ENCODE data around the gene COL8A2. TPM values are rescaled to one million over a fixed set of nuclear protein-coding genes. Genes with fewer than 3 reads are reported as not detected.

Gene COL8A2
- total RNA-seq, 2 donors from 2014 or later, result 0.08 TPM; not detected in 1

DNA sequence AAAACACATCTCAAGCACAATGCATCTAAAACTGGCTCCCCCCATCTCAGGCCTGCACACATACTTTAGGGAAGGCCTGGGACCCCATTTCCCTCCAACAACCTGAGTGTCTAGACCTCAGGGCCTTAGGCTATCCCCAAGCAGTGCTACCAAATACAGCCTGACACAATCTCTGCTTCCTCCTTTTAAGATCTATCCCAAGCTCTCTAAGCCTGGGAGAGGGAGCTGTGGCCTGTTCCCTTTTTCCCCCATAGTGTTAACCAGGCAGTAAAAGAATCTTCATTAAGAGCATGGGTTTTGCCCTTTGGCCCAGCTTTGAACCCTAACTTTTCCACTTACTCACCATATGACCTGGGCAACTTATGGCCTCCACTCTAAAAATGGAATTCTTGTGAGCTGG lies 10.8 kb upstream of the COL8A2 start:
- Mint-ChIP-seq H3K27me3 (no peaks in the 10 kb centered on the region), H3K4me1 (peaks cover 14% of the 10 kb centered on the region), H3K4me3 (no peak overlapping the region), H3K27ac (peak overlapping the region; percentile 72), H3K36me3 (ENCODE audit: low read depth) (peaks cover 46% of the 10 kb centered on the region), H3K9me3 (no peaks in the 10 kb centered on the region)
- no peak for ATAC-seq (replicated peaks)

DNA sequence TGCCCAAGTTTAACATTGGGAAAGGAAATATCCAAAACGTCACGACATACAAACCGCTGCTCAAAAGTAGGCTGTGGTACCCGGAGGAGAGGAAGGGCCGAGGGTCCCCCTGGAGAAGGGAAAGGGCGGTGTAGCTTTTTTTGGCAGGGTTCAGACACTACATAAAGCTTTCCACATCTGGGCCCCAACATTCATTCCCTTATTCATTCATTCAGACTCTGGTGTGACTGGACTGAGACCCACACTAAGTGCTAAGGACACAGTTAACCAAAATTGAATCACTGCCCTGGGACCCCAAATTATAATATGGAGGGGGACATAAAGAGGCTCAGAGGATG lies 10.3 kb upstream of the COL8A2 start:
- ATAC-seq (replicated peaks), result no peak
- H3K4me3 Mint-ChIP-seq, result no peak overlapping the region
- H3K4me1 Mint-ChIP-seq, result peaks cover 10% of the 10 kb centered on the region
- H3K27me3 Mint-ChIP-seq, result no peaks in the 10 kb centered on the region
- no peaks in the 10 kb centered on the region for H3K9me3 Mint-ChIP-seq
- H3K27ac Mint-ChIP-seq, result peak overlapping the region; percentile 72
- peaks cover 43% of the 10 kb centered on the region for H3K36me3 Mint-ChIP-seq (ENCODE audit: low read depth)

DNA sequence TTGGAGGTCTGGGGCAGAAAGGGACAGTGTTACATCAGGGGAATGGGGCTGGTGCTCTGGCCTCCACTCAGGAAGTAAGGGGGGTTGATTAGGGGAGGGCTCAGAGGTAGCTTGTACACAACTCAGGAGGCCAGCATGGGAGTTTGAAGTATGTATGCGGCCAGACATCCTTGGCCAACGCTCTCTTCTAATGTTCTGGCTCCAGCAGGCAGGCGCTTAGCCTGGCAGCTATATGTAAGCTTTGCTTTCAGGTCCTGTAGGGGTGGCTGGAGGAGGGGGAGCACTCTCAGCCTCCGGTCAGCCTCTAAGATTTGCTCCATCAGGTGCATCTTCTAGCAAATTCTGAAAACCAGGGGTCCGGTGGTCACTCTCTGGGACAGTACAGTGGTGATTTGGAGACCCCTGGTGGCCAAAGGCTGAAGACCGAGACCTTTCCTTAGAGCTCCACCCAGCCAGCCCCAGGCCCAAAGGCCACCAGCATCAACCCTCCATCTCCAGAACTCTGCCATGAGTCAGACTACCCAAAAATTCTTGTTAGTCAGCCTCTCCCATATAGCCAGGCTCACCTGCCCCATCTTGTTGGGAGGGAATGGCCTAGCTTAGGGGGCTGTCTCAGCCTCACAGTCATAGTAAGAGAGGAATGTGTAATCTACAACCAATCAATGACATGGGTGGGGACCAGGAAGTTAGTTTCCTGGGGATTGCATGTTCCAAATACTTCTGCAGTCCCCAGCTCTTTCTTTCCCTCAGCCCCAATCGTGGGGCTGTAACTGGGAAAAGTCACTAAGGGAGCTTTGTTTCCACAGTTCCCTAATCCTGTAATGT lies 9.7 kb upstream of the COL8A2 start:
- Mint-ChIP-seq H3K4me1 (peaks cover 4% of the 10 kb centered on the region), H3K27ac (peak overlapping the region; percentile 72), H3K27me3 (no peaks in the 10 kb centered on the region), H3K4me3 (no peak overlapping the region), H3K36me3 (ENCODE audit: low read depth) (peaks cover 37% of the 10 kb centered on the region), H3K9me3 (no peaks in the 10 kb centered on the region)
- ATAC-seq (replicated peaks), result peak; percentile 76

DNA sequence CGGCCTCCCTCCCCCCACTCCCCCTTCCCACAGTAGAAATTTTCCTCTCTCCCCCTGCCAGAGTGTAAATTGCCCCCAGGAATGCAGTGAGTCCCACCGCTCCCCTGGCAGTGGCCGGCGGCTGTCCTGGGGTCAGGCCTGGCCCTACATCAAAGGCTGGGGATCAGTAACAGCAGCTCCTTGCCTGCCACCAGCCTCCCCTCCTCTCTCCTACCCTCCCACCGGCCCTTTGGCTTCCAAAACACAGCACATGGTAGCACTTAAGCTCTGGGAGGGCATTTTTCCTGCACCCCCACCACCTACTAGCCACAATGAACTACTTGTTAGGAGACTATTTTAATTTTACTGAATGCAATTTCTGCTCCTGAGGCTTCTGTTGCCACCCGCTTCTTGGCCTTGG lies 9.0 kb upstream of the COL8A2 start:
- Mint-ChIP-seq H3K36me3 (ENCODE audit: low read depth) (peaks cover 30% of the 10 kb centered on the region), H3K4me3 (no peak overlapping the region), H3K27me3 (no peaks in the 10 kb centered on the region), H3K27ac (peak overlapping the region; percentile 72), H3K4me1 (no peaks in the 10 kb centered on the region), H3K9me3 (no peaks in the 10 kb centered on the region)
- no peak for ATAC-seq (replicated peaks)

DNA sequence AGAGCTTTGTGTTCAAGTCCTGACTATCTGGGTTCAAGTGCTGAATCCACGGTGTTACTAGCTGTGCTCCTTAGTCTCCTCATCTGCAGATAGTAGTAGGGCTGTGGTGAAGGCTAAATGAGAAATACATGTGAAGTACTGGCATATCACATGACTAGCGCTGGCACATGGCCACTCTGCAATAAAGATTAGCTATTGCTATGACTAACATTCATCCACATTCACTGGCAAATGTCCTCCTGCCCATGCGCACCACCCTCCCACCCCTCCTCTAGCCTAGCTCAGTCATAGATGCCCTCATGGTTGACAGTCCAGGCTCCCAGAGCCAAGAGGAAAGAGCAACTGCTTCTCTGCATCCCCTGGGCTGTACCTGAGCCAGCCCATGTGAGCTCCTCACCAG lies 8.5 kb upstream of the COL8A2 start:
- peaks cover 26% of the 10 kb centered on the region for H3K36me3 Mint-ChIP-seq (ENCODE audit: low read depth)
- H3K27me3 Mint-ChIP-seq, result no peaks in the 10 kb centered on the region
- ATAC-seq (replicated peaks), result no peak
- no peaks in the 10 kb centered on the region for H3K9me3 Mint-ChIP-seq
- no peak overlapping the region for H3K4me3 Mint-ChIP-seq
- H3K4me1 Mint-ChIP-seq, result no peaks in the 10 kb centered on the region
- H3K27ac Mint-ChIP-seq, result no peak overlapping the region

DNA sequence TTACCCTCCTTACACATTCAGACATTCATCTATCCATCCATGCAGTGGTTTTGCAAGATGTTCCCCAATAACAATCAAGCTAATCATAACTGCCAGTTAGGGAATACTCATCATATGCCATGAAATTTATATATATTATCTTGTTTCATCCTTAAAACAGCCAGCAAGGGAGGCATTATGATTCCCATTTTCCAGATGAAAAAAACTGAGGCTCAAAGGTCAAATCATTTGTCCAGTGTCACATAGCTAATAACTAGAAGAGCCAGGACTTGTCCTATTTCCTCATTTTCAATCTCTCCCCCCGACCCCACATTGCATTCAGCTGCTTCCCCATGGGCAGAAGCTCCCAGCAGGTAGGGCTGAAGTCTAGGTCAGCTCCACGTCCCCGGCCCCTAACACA lies 7.0 kb upstream of the COL8A2 start:
- H3K27ac Mint-ChIP-seq, result no peak overlapping the region
- no peak overlapping the region for H3K4me3 Mint-ChIP-seq
- H3K27me3 Mint-ChIP-seq, result no peaks in the 10 kb centered on the region
- no peaks in the 10 kb centered on the region for H3K4me1 Mint-ChIP-seq
- no peaks in the 10 kb centered on the region for H3K9me3 Mint-ChIP-seq
- H3K36me3 Mint-ChIP-seq (ENCODE audit: low read depth), result peaks cover 11% of the 10 kb centered on the region
- ATAC-seq (replicated peaks), result no peak

DNA sequence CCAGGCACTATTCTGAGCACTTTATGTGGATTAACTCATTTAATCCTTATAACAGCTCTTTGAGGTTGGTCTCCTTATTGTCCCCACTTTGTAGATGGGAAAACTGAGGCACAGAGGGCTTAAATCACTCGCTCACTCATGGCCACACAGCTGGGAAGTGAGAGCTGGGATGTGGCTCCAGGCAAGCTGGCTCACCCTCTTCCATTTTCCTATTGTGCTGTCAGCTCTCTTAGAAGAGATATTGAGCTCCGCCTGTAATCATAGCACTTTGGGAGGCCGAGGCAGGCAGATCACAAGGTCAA lies 3.8 kb upstream of the COL8A2 start:
- no peak overlapping the region for H3K27ac Mint-ChIP-seq
- peaks cover 19% of the 10 kb centered on the region for H3K27me3 Mint-ChIP-seq
- ATAC-seq (replicated peaks), result no peak
- H3K9me3 Mint-ChIP-seq, result no peaks in the 10 kb centered on the region
- H3K4me3 Mint-ChIP-seq, result no peak overlapping the region
- H3K36me3 Mint-ChIP-seq (ENCODE audit: low read depth), result no peaks in the 10 kb centered on the region
- H3K4me1 Mint-ChIP-seq, result peaks cover 11% of the 10 kb centered on the region

DNA sequence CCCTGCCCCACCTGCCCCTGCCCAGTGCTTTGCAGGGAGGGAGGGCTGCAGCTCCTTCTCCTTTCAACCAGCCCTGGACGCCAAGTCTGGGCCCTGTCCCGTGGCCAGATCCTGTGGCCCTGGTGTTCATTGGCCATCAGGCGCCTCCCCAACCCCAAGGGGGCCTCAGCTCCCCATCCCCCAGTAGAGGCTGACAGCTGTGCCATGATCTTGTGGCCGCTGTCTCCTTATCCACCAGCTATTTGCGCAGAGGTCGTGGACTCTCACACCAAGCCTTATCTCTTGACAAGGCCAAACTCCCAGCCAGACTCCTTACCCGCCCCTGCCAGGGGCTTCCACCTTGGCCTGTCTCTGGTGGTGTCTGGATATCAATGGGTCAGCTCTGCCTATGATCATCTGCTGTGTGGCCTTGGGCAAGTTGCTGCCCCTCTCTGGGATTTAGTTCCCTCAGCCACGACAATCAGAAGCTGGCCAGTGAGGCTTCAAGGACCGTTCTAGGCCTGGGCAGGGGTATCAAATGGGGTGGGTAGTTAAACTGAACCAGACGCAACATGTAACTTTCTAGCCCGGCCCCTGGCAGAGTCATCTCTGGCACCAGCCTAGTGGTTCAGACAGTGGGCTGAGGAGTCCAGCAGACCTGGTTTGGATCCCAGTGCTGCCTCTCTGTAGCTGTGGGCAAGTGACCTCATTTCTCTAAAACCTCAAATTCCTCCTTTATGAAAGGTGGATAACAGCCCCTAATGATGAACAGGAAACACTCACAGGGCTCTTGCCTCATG lies 3.3 kb upstream of the COL8A2 start:
- ATAC-seq (replicated peaks), result no peak
- Mint-ChIP-seq H3K27ac (no peak overlapping the region), H3K36me3 (ENCODE audit: low read depth) (no peaks in the 10 kb centered on the region), H3K4me3 (no peak overlapping the region), H3K9me3 (no peaks in the 10 kb centered on the region), H3K4me1 (peaks cover 15% of the 10 kb centered on the region), H3K27me3 (peaks cover 23% of the 10 kb centered on the region)

DNA sequence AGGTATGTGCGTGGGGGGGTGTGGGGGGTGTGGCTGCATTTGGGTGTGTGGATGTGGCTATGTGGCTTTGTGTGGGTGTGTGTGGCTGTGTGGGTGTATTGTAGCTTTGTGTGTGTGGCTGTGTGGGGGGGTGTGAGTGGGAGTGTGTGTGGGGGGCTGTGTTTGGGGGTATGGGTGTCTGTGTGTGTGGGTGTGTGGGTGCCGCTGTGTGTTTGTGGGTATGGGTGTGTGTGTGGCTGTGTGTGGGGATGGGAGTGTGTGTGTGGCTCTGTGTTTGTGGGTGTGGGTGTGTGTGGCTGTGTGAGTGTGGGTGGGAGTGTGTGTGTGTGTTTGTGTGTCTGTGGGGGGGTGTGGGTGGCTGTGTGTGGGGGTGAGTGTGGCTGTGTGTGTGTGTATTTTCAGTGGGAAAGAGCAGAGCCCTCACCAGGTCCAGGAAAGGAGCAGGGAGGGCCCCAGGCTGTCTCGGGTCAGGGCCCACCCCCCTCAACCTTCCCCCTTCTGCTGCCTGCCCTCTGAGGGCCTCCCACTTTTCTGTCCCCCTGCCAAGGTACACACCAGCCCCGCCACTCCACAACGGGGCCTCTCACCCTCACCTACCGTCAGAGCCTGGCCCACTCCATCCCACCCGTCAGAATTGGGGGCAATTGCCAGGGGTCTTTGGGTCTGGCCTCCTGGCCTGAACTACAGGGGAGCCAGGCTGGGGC lies 1.9 kb upstream of the COL8A2 start:
- no peak overlapping the region for H3K27ac Mint-ChIP-seq
- peaks cover 22% of the 10 kb centered on the region for H3K4me1 Mint-ChIP-seq
- H3K27me3 Mint-ChIP-seq, result peaks cover 37% of the 10 kb centered on the region
- H3K9me3 Mint-ChIP-seq, result no peaks in the 10 kb centered on the region
- peak overlapping the region; percentile 31 for H3K4me3 Mint-ChIP-seq
- H3K36me3 Mint-ChIP-seq (ENCODE audit: low read depth), result no peaks in the 10 kb centered on the region
- no peak for ATAC-seq (replicated peaks)

DNA sequence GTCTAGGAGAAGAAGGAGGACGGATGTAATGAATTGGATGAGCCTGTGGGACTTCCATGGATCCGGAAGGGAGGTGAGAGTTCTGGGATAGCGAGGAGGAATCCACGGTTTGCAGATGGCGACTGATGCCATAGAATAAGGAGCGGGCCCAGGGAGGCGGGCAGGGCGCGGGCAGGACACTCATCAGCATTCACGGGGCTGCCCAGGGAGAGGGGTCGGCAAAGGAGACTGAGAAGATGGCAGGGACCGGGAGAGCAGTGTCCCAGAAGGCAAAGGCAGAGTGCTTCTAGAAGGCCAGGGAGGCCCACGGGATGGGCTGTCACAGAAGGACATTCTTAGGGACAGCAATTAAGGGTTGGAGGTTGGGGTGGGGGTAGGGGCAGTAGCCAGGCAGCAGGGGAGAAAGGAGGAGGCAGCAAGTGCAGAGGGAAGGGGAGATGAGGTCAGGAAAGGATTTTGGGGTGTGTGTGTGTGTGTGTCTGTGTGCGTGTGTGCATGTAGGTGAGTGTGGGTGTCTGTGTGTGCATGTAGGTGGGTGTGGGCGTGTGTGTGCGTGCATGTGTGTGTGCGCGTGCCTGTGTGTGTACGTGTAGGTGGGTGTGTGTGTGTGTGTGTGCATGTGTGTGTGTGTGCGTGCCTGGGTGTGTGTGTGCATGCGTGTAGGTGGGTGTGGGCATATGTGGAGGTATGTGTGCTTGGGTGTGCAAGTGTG lies 1.1 kb upstream of the COL8A2 start:
- Mint-ChIP-seq H3K27ac (no peak overlapping the region), H3K4me1 (peaks cover 22% of the 10 kb centered on the region)

DNA sequence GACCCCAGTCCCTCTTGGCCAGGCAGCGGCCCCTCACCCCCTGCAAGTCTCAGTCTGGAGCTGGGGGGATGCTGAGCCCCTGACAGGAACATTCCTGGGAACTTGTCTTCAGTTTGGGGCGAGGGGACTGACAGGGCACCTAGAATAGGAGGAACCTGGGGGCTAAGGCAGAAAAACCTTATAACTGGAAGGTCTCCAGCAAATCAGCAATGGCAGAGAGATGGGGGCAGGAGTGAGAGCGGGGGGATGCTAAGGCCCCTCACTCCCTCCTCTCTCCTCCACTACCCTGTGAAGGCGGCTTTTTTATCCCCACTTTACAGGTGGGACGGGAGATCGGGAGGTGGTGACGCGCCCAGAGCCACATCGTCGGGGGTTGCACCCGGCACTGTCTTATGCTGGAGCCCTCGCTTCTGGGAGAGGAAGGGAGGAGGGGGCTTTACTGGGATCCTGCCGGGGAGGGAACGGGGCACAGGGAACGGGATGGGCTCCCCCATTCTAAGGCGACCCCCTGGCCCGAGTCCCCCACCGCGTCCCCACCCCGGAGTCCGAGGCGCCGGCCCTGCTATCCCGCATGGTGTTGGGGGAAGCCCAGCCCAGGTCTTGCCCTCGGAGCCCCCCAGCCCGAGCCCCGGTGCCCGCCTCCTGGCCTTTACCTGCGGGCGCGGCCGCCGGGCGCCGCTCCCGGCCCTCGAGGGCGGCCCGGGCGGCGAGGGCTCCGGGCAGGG lies 456 bp downstream of the COL8A2 start:
- peaks cover 22% of the 10 kb centered on the region for H3K4me1 Mint-ChIP-seq
- H3K27me3 Mint-ChIP-seq, result peaks cover 42% of the 10 kb centered on the region
- H3K4me3 Mint-ChIP-seq, result peak overlapping the region; percentile 51
- H3K36me3 Mint-ChIP-seq (ENCODE audit: low read depth), result no peaks in the 10 kb centered on the region
- no peaks in the 10 kb centered on the region for H3K9me3 Mint-ChIP-seq
- ATAC-seq (replicated peaks), result no peak
- H3K27ac Mint-ChIP-seq, result no peak overlapping the region

More for the DNA sequence above, 1.1 kb upstream of the COL8A2 start:
- Mint-ChIP-seq H3K9me3 (no peaks in the 10 kb centered on the region), H3K27me3 (peaks cover 39% of the 10 kb centered on the region), H3K4me3 (peak overlapping the region; percentile 31), H3K36me3 (ENCODE audit: low read depth) (no peaks in the 10 kb centered on the region)
- no peak for ATAC-seq (replicated peaks)

DNA sequence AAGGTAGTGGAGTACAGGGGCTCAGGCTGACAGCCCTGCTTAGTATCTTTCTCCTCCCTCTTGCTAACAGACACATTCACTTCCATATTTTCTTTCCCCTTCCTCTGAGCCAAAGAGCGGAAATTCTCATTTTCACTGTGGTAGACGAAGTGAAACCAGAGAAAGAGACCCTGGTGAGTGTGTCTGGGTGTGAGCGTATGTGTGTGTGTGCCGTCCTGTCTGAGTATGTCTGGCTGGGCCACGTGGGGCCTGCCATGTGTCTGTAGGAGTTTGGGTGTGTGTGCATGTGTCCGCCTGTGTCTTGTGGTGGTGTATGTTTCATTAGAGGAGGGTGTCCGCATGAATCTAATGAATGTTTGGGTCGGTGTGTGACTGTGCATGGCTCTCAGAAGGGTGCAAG lies 1.7 kb downstream of the COL8A2 start:
- H3K4me3 Mint-ChIP-seq, result no peak overlapping the region
- H3K9me3 Mint-ChIP-seq, result no peaks in the 10 kb centered on the region
- no peak for ATAC-seq (replicated peaks)
- H3K4me1 Mint-ChIP-seq, result peaks cover 22% of the 10 kb centered on the region
- H3K27ac Mint-ChIP-seq, result no peak overlapping the region
- no peaks in the 10 kb centered on the region for H3K36me3 Mint-ChIP-seq (ENCODE audit: low read depth)
- peaks cover 42% of the 10 kb centered on the region for H3K27me3 Mint-ChIP-seq

DNA sequence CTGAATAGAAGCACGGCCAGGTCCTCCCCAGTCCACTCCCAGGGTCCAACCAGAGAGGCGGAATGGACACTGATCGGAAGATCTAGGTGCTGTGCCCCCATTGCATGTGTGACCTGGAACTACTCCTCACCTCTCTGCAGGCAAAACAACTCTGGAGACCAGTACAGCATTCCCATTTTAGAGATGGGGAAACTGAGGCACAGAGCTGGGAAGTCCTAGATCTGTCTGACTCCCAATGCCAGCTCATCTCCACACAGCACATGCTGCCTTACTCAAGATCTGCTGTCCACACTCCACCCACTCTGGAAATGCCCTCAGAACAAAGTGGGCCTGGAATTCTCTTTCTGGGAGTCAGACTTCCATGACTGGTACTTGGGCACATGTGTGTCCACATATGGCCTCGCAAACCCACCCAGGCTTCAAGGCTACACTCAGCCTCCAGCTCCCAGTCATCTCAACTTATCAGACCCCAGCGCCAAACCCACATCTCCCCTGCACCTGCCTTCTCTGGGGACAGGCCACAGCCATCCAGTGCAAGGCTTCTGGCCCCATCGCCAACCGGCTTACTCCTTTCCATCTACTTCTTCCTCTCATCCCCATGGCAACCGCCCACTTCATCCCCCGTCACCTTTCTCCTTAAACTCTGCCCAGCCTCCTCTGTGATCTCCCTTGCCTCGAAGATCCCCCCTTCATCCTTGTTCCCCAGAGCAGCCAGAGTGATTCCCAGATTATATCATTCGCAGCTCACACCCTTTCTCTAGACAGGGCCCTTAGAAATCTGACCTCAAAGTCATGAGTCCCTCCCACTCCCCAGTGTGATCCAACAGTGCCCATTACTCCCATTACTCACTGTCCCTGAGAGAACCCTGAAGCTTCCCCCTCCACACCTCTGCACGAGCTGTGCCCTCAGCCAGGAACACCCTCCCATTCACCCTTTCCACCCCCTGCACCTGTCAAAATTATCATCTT lies 2.7 kb downstream of the COL8A2 start:
- Mint-ChIP-seq H3K27ac (no peak overlapping the region), H3K27me3 (peaks cover 42% of the 10 kb centered on the region), H3K36me3 (ENCODE audit: low read depth) (no peaks in the 10 kb centered on the region), H3K4me1 (peaks cover 22% of the 10 kb centered on the region), H3K4me3 (no peak overlapping the region), H3K9me3 (no peaks in the 10 kb centered on the region)
- ATAC-seq (replicated peaks), result no peak
